Osteoblast (primary cell): ENCODE measurements around the gene TGFBI. TPM values are rescaled to one million over a fixed set of nuclear protein-coding genes. Genes with fewer than 3 reads are reported as not detected.

Source experiments
- DNase-seq: peaks from one replicate; pipeline ENCODE4 v3.0.0; 2011; ENCODE audit warnings: low spot score, mixed read lengths; ENCODE audit not compliant: insufficient read length; ENCODE audit errors: missing footprints
- H2AFZ ChIP-seq: 2 replicates; pipeline ENCODE4 v1.6.0; 2011; ENCODE audit warnings: mild to moderate bottlenecking, low read length
- H3K27ac ChIP-seq: 2 replicates; pipeline ENCODE4 v1.5.1; 2011; ENCODE audit warnings: mild to moderate bottlenecking, low read depth, low read length, moderate library complexity
- H3K27me3 ChIP-seq: 2 replicates; pipeline ENCODE4 v1.6.0; 2012; ENCODE audit warnings: mild to moderate bottlenecking, control low read depth, inconsistent platforms, low read length, moderate library complexity; ENCODE audit not compliant: insufficient read depth
- H3K36me3 ChIP-seq: 2 replicates; pipeline ENCODE4 v1.5.1; 2011; ENCODE audit warnings: mild to moderate bottlenecking, low read length, control low read depth, moderate library complexity; ENCODE audit not compliant: insufficient read depth
- H3K4me1 ChIP-seq: 2 replicates; pipeline ENCODE4 v1.5.1; 2011; ENCODE audit warnings: mild to moderate bottlenecking, low read length, control low read depth, moderate library complexity; ENCODE audit not compliant: insufficient read depth
- H3K4me2 ChIP-seq: 2 replicates; pipeline ENCODE4 v1.6.0; 2011; ENCODE audit warnings: mild to moderate bottlenecking, low read length; ENCODE audit not compliant: insufficient read depth
- H3K4me3 ChIP-seq: fragments of 200-600 bp; sonication (generic); 3 replicates; pipeline ENCODE4 v1.5.1; 2012; ENCODE audit warnings: mild to moderate bottlenecking, low read length, inconsistent platforms; ENCODE audit not compliant: insufficient read depth
- H3K79me2 ChIP-seq: 2 replicates; pipeline ENCODE4 v1.6.0; 2012; ENCODE audit warnings: mild to moderate bottlenecking, low read length, control low read depth, inconsistent platforms; ENCODE audit not compliant: insufficient read depth
- H3K9me3 ChIP-seq: 2 replicates; pipeline ENCODE4 v1.5.1; 2011; ENCODE audit warnings: low read depth, low read length, control low read depth
- H4K20me1 ChIP-seq: 2 replicates; pipeline ENCODE4 v1.6.0; 2012; ENCODE audit warnings: mild to moderate bottlenecking, low read length, control low read depth; ENCODE audit not compliant: insufficient read depth
- total RNA-seq: library from RNA; depleted of rRNA; stranded (reverse); fragments of >200 nt; gene quantifications from 2 replicates; pipeline ENCODE4 v1.2.3, GENCODE V29; 2012
- TF ChIP-seq, protein P1 (sequence below): IDR thresholded peaks from 2 replicates; pipeline ENCODE4 v1.5.1; 2011; ENCODE audit warnings: mild to moderate bottlenecking, low read depth, low read length, moderate library complexity; ENCODE audit errors: extremely low read depth

Gene TGFBI
- total RNA-seq, 1 donor, result 1,700 TPM

DNA sequence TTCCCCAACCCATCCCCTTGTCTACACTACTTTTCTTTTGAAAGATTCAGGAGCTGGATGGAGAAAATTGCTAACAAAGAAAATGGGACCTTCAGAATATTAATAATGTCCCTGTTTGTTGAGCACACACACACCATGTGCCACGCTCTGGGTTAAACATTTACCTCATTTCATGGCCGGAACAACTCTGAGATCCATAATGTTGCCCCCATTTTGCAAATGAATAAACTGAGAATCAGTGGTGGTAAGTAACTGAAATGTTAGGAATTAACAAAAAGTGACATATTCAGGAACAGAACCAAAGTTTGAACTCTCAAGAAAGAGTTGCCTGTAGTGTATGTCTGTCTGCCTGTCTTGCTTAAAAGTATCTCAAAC, 52.4 kb downstream of the TGFBI start:
- H3K36me3 ChIP-seq, result no peaks in the 10 kb centered on the region
- peak overlapping the region; percentile 74 for H3K4me3 ChIP-seq
- H4K20me1 ChIP-seq, result no peaks in the 10 kb centered on the region
- peaks cover 3% of the 10 kb centered on the region for H3K4me1 ChIP-seq
- H2AFZ ChIP-seq, result peak overlapping the region; percentile 23
- H3K4me2 ChIP-seq, result peak overlapping the region; percentile 83
- no peaks in the 10 kb centered on the region for H3K79me2 ChIP-seq
- no peaks in the 10 kb centered on the region for H3K27me3 ChIP-seq
- peak overlapping the region; percentile 53 for H3K27ac ChIP-seq
- H3K9me3 ChIP-seq, result no peaks in the 10 kb centered on the region
- TF ChIP-seq, protein P1, sequence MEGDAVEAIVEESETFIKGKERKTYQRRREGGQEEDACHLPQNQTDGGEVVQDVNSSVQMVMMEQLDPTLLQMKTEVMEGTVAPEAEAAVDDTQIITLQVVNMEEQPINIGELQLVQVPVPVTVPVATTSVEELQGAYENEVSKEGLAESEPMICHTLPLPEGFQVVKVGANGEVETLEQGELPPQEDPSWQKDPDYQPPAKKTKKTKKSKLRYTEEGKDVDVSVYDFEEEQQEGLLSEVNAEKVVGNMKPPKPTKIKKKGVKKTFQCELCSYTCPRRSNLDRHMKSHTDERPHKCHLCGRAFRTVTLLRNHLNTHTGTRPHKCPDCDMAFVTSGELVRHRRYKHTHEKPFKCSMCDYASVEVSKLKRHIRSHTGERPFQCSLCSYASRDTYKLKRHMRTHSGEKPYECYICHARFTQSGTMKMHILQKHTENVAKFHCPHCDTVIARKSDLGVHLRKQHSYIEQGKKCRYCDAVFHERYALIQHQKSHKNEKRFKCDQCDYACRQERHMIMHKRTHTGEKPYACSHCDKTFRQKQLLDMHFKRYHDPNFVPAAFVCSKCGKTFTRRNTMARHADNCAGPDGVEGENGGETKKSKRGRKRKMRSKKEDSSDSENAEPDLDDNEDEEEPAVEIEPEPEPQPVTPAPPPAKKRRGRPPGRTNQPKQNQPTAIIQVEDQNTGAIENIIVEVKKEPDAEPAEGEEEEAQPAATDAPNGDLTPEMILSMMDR, result no peak
- no peak for DNase-seq

DNA sequence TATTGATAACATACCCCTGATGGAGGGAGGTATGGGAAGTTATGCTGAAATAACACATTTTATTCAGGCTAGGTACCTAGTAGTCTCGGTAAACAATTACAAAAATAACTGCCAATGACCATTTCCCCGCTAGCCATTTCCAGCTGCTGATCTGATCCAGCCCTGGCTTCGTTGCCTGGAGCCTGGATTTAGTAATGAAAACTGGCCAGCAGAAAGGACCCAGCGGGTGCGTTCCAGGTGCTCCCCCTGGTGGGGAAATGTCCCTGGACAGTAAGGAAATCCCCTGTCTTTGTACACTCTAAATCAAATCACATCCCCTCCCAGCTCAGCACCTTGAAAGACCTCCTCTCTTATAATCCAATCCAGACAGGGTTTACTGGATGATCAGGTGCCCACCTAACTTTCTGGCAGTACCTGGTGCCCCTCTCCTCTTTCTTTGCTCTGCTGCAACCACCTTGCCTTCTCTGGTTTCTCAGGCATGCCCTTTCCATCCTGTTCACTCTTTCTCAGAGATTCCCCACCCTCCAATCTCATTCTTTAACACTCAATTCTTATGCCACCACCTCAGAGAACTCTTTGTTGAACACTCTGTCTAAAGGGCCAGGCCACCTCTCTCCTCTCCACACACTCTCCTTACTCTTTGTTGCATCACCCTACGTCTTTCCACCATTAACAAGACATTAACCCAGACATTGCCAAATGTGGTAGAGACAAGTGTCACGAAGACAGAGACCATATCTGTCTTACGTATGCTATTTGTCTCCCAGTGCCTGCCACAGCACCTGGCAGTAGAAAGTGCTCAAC, 53.8 kb downstream of the TGFBI start:
- H3K79me2 ChIP-seq, result no peaks in the 10 kb centered on the region
- H4K20me1 ChIP-seq, result no peaks in the 10 kb centered on the region
- H3K9me3 ChIP-seq, result no peaks in the 10 kb centered on the region
- peak; percentile 78 for DNase-seq
- H3K4me2 ChIP-seq, result no peak overlapping the region
- no peaks in the 10 kb centered on the region for H3K27me3 ChIP-seq
- H3K4me1 ChIP-seq, result peaks cover 3% of the 10 kb centered on the region
- no peak overlapping the region for H2AFZ ChIP-seq
- H3K27ac ChIP-seq, result no peak overlapping the region
- no peaks in the 10 kb centered on the region for H3K36me3 ChIP-seq
- no peak overlapping the region for H3K4me3 ChIP-seq
- TF ChIP-seq, protein P1, result peak; percentile 94

DNA sequence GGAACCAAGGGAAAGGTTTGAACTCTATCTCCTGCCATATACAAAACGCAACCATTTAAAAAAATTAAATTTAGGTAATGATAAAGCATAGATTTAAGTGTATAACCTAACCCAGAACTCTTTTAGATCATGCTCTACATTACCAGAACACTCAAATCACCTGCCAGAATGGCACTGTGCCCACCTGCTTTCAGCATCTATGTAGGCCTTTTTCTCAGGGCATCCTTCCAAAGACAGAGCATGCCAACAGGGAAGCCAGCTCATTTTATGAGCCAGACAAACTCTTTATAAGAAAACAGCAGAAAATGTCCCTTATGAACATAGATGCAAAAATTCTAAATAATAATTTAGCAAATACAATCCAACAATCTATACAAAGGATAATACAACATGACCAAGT, 55.9 kb downstream of the TGFBI start:
- H3K4me3 ChIP-seq, result no peak overlapping the region
- no peaks in the 10 kb centered on the region for H3K79me2 ChIP-seq
- peaks cover 13% of the 10 kb centered on the region for H3K4me1 ChIP-seq
- H3K9me3 ChIP-seq, result no peaks in the 10 kb centered on the region
- TF ChIP-seq, protein P1, result no peak
- H3K36me3 ChIP-seq, result no peaks in the 10 kb centered on the region
- H3K27me3 ChIP-seq, result no peaks in the 10 kb centered on the region
- no peak overlapping the region for H3K4me2 ChIP-seq
- no peak for DNase-seq
- no peaks in the 10 kb centered on the region for H4K20me1 ChIP-seq
- no peak overlapping the region for H2AFZ ChIP-seq
- H3K27ac ChIP-seq, result no peak overlapping the region

DNA sequence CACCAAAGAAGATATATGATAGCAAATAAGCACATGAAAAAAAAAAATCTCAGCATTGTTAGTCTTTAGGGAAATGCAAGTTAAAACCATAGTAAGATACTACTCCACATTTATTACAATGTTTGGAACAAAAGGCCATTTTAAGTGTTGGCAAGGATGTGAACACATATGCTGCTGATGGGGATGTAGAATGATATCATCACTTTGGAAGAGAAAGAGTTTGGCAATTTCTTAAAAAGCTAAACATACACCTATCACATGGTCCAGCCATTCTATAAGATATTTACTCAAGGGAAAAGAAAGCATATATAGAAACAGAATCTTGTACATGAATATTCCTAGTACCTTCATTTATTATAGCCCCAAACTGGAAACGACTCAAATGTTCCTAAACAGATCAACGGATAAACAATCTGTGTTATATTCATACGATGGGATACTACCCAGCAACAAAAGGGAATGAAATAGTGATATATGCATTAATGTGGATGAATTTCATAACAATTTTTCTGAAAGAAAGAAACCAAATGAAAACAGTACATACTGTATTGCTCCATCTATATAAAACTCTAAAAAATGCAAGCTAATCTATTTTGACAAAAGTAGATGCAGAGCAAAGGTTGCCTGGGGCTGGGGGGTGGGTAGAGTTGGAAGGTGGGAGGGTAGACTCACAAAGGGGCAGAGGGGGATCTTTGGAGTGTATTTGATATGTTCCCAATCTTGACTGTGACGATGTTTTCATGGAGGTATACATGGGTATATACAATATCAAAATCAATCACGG, 58.2 kb downstream of the TGFBI start:
- H4K20me1 ChIP-seq, result no peaks in the 10 kb centered on the region
- TF ChIP-seq, protein P1, result no peak
- no peak overlapping the region for H3K4me3 ChIP-seq
- no peak overlapping the region for H3K4me2 ChIP-seq
- no peaks in the 10 kb centered on the region for H3K79me2 ChIP-seq
- no peak overlapping the region for H3K27ac ChIP-seq
- H3K9me3 ChIP-seq, result no peaks in the 10 kb centered on the region
- H3K36me3 ChIP-seq, result no peaks in the 10 kb centered on the region
- H3K4me1 ChIP-seq, result peaks cover 11% of the 10 kb centered on the region
- H2AFZ ChIP-seq, result no peak overlapping the region
- no peaks in the 10 kb centered on the region for H3K27me3 ChIP-seq
- no peak for DNase-seq
